Peyer's patch (tissue), 4 donors: ENCODE data around the gene ZFYVE1.
"Not testable (repeated sequence)": the region's sequence is repeated elsewhere in the genome, so short reads cannot be mapped to it uniquely, and the experiment has no call there.

Source experiments
- CTCF ChIP-seq, 6 experiments: fragments of 450-650 bp in 4 of 6; fragments of 200-600 bp in 2 of 6; sonication (generic) in 1 of 6; IDR thresholded peaks; one replicate each; pipeline ENCODE4 v1.5.1; 2017 to 2019; ENCODE audit warnings: antibody characterized with exemption in 6 of 6, mild to moderate bottlenecking in 3 of 6, moderate library complexity in 1 of 6
- POLR2A ChIP-seq, 2 donors: fragments of 450-650 bp; IDR thresholded peaks; one replicate each; pipeline ENCODE4 v1.5.1; 2017; ENCODE audit warnings: antibody characterized with exemption in 2 of 2, mild to moderate bottlenecking in 2 of 2, moderate library complexity in 2 of 2

DNA sequence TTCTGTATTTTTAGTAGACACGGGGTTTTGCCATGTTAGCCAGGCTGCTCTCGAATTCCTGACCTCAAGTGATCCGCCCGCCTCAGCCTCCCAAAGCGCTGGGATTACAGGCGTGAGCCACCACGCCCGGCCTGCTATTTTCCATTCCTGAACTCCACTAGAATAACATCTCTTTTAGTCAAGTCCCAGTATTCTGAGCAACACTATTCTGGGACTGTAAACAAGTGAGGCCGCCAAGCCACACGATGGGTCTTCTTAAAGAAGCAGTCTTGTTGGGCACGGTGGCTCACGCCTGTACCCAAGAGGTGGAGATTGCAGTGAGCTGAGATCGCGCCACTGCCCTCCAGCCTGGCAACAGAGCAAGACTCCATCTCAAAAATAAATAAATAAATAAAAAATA, 11.4 kb downstream of the ZFYVE1 start:
- not testable (repeated sequence) for TF ChIP-seq CTCF, POLR2A (IDR thresholded peaks at IDR 0.05)
